Measurements from ENCODE around the gene NRP2.

The NRP2 gene

DNA sequence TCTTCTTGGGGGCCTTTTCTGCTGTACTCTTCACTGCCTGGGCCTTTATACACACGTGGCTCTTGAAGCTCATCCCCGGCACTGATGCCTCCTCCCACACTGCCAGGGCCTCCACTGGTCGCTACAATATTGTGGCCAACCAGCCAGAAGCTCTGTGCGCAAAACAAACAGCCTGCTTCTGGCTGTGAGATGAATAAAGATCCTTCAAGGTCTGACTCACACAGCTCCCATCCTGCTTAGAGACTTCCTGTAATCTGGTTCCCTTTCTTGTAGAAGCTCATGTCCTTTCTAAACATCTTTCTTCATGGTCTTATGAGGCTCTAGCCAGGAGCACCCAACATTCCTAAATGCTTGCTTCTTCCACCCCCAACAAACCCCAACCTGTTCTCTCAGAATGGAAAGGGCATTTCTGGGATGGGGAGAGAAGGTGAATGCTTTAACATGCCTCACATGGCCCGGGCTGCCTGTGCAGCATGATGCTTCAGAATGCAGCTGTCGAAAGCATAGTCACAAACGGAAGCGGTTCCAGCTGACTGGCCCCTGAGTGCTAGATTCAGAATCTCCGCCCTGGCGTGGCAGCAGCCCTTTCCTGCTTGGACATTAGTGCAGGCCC lies 24.6 kb downstream of the NRP2 start:
- DNase-seq (ENCODE audit: low read depth, low spot score) = peak; percentile 92

- DNase-seq (ENCODE audit: low read depth, low spot score) = peak; percentile 98
These were observed 25.9 kb downstream of the NRP2 start for GRCh38 chr2:205708231-205708631.

DNA sequence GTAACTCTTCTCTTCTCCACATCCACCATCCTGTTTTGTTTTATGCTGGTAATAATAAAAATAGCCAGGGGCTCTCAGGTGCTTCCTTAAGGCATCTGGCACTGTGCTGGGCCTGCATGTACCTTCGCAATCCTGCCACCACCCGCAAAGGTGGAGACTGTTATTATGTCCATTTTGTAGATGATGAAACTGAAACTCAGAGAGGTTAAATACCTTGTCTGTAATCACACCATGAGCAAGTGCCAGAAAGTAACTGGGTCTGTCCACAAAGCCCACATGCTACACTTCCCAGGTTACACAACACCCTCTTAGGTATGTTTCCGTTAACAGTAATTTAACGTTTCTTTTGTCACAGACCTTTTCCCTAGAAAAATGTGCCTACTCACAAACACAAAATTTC lies 27.0 kb downstream of the NRP2 start:
- DNase-seq (ENCODE audit: low read depth, low spot score) = no peak

GRCh38 chr2:205712508-205712907 lies 30.2 kb downstream of the NRP2 start:
- peak; percentile 83 for DNase-seq (ENCODE audit: low read depth, low spot score)

DNA sequence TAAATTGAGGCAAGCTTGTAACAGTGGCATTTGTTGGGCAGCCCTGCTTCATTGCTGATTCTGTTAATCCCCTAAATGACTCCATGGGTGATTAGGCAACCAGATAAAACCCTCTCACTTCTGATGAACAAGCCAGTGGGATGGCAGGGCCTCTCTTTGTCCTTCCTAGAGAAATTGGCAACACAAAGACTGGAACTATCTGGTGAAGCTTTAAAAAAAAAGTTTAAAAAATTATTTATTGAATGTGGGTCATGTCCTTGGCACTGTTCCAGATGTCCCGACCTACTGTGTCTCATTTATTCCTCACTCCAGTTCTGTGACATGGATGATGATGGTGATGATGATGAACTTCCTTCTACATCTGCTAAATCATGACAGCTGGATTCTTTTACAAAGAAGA lies 30.8 kb downstream of the NRP2 start:
- DNase-seq (ENCODE audit: low read depth, low spot score) = no peak

DNA sequence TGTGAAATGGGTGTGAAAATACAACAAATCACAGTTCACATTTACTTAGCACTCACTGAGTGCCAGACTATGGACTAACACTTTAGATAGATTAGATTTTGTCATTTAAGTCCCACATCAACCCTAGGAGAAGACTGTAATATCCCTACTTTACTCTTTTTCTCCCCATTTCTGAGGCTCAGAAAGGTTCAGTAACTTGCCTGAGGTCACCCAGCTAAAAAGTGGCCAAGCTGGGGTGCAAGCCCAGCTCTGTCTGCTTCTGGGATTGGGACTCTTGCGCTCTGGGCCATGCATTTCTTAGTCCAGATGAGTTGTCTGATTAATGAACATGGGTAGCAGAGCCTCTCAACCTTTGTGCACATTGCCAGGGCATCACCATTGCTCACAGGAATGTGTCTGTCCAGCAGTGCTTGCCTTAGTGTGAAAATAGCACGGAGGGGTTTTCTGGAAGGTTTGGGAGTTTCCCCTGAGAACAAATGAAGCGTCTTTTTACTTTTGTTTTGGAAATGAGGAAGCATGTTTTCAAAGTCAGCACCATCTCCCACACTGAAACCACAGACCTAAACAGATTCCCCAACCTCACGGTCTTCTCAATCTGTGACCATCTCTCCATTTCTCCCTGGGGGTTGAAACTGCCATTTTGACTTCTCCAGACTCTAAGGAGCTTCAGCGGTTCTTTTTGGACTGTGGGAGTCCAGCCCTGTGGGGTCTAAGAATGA lies 31.9 kb downstream of the NRP2 start:
- DNase-seq (ENCODE audit: low read depth, low spot score) = peak; percentile 82

- peak; percentile 74 for DNase-seq (ENCODE audit: low read depth, low spot score)
These were observed 32.8 kb downstream of the NRP2 start for GRCh38 chr2:205714789-205715720.

DNA sequence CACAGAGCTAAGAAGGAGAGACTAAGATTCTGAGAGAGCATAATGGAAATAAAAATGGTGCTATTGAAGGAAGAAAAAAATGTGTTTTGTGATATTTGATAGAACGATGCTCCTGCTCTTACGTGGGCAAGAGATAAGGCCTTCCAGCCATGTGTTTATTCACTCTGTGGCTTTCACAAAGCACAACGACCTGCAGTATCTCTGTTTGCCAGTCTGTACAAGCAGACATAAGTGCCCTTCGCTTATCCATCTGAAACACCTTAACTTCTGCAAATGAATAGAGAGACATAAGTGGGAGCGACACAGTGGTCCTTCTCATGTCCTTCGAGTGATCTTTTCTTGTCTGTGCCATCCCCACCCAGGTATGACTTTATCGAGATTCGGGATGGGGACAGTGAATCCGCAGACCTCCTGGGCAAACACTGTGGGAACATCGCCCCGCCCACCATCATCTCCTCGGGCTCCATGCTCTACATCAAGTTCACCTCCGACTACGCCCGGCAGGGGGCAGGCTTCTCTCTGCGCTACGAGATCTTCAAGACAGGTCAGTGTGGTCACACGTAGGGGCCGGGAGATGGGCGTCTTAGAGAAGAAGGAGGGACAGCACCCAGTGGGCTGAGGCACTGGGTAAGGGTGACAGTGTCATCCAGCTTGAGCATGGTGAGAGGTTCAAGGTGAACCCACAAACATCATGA lies 33.7 kb downstream of the NRP2 start:
- DNase-seq (ENCODE audit: low read depth, low spot score) = no peak

GRCh38 chr2:205717175-205717846 lies 35.0 kb downstream of the NRP2 start:
- no peak for DNase-seq (ENCODE audit: low read depth, low spot score)

GRCh38 chr2:205717999-205718398 lies 35.7 kb downstream of the NRP2 start:
- no peak for DNase-seq (ENCODE audit: low read depth, low spot score)

DNA sequence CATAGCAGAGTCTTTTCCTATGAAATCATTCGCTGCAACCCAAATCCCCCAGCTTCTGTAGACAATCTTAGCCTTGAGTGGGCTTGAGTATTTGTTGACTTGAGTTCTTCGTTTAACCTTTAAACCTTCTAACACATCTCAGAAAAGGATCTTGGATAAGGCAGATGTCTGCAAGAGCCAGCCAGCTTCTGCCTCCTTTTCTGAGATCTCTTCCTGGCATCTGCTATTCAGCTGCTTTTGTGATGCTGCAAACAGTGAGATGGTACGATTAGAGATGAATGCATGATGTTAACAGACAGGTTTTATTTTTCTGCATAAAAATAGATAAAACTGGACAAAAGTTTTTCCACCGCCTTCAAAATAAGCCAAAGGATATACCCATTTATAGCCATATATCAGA lies 37.5 kb downstream of the NRP2 start:
- no peak for DNase-seq (ENCODE audit: low read depth, low spot score)

GRCh38 chr2:205720451-205720902 lies 38.2 kb downstream of the NRP2 start:
- no peak for DNase-seq (ENCODE audit: low read depth, low spot score)

- DNase-seq (ENCODE audit: low read depth, low spot score) = no peak
These were observed 38.8 kb downstream of the NRP2 start for GRCh38 chr2:205721057-205721449.

- DNase-seq (ENCODE audit: low read depth, low spot score) = no peak
These were observed 40.1 kb downstream of the NRP2 start for GRCh38 chr2:205722283-205722918.

DNA sequence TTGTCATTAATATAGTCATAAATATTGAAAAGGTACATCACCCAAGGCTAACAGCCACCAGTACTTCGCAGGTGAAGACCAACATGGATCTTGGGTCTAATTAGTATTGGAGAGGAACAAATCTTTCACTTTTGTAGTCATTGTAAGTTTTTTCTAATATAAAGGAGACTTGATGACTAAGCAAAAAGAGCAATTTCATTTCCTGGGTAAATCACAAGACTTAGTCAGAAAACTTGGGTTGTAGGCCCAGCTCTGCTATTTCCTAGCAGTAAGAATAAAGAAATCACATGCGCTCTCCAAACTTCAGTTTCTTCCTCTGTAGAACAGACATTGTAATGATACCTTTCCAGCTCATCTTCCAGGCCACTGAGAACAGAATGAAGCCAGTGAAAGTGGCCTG lies 40.9 kb downstream of the NRP2 start:
- no peak for DNase-seq (ENCODE audit: low read depth, low spot score)

DNA sequence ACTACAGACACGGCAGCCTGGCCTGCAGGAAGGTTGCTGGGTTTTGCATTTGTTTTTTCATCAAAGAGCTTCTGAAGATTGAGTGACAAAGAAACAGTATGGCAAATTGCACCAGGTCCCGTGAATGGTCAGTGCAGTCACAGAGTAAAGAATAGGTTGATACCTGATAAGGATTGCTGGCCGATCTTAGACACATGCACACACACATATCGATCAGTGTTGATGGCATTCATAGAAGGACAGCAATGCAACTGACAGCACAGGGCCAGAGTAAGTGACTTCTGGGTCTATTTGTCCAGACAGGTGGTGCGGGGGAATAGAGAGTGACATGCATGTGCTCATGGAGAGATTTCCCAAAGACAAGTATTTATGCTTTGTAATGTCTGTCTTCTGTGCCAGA lies 42.8 kb downstream of the NRP2 start:
- no peak for DNase-seq (ENCODE audit: low read depth, low spot score)

GRCh38 chr2:205726506-205726905 lies 44.2 kb downstream of the NRP2 start:
- no peak for DNase-seq (ENCODE audit: low read depth, low spot score)

DNA sequence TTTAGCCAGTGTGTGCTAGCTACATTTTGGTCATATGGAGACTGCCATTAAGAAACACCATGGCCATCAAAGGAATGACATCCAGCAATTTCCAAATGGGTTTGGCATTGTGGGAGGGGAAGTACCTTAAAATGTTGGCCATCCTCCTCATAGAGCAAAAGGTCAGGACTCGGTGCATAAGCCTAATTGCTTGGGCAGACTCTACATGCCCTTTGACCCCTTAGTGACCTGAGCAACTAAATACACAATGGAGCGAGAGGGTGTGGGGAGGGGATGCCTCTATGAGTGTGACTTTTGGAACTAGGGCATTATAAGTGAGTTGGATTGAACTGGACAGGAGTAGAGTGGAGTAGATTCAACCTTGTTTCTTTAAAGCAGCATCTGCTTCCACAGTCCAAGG lies 44.9 kb downstream of the NRP2 start:
- no peak for DNase-seq (ENCODE audit: low read depth, low spot score)

- DNase-seq (ENCODE audit: low read depth, low spot score) = no peak
These were observed 46.1 kb downstream of the NRP2 start for GRCh38 chr2:205728366-205728765.

- DNase-seq (ENCODE audit: low read depth, low spot score) = peak; percentile 71
These were observed 47.9 kb downstream of the NRP2 start for GRCh38 chr2:205730191-205730590.
